Activated gamma-delta T cell (primary cell): ENCODE data around the gene KAT2A.

Experiments
- DNase-seq: peaks from one replicate; lab custom pipeline; 2025; lab: John Stamatoyannopoulos, UW

The KAT2A gene

DNA sequence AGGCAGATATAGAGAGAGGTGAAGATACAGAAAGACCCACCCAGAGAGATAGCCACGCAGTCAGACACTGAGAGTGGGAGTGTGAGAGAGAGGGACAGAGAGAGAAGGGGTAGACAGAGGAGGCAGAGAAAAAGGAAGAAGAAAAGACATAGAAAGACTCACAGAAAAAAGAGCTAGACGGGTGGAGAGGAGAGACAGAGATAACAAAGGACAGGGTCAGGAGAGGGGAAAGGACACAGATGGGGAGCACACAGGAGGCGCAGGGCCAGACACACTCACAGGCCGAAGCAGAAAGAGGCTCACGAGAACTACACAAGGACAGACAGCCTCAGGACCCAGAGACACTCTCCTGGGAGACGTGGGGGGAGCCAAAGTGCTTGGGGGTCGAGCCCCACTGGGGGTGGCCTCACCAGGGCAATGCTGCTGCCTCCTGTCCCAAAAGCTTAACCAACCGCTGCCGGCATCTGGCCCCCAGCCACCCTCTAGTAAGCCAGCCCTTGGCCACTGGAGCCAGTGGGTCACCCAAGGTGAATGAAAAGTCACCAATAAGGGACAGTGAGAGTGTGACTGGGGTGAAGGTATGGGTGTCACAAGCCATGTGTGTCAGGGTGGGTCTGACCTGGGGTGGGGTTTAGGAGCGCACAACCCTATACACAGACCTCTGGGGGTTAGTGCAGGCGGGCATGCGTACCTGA lies 26.6 kb downstream of the KAT2A start:
- no peak for DNase-seq

DNA sequence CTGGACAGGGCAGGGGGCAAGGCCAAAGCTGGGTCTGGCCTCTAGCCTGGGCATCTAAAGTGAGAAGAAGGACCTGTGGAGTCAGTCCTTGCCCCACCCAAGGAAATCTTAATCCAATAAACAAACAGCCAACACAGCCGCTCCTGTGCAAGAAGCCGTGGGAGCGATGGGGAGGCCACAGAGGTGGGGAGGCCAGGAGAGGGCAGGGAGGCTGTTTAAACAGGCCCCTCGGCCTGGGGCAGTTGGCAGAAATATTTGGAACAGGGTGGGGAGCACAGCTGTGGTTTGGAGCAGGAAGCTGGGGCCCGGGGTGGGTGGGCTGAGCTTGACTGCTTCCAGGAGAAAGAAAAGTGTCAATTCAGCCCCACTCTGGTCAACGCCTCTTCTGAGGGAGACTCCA lies 28.2 kb downstream of the KAT2A start:
- DNase-seq, result no peak

DNA sequence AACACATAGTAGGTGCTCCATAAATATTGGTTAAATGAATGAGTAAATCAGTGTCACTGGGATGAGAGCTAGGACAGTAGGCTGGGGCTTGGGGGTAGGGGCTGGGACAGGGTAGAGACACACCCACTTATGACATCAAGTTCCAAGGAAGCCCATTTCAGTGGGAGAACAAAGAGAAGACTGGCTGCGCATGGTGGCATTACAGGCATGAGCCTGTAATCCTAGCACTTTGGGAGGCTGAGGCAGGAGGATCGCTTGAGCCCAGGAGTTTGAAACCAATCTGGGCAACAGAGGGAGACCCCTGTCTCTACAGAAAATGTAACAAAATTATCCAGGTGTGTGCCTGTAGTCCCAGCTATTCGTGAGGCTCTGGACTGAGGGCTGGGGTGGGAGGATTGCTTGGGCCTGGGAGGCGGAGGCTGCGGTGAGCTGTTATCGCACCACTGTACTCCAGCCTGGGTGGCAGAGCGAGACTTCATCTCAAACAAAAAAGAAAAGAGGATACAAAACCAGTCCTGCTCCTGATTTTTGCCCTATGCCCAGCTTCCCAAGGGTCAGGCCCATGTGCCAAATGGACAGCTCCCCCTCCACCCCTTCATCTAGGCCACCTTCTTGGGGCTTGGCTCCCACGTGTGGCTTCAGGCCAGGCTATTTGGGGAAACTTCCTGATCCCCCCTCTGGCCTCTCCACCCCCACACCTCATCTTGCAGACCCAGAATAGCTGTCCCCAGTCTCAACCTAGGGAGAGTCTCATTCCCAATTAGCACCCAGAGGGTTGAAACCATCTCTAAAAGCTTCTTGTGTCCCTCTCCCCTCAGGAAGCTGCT lies 30.0 kb downstream of the KAT2A start:
- no peak for DNase-seq

DNA sequence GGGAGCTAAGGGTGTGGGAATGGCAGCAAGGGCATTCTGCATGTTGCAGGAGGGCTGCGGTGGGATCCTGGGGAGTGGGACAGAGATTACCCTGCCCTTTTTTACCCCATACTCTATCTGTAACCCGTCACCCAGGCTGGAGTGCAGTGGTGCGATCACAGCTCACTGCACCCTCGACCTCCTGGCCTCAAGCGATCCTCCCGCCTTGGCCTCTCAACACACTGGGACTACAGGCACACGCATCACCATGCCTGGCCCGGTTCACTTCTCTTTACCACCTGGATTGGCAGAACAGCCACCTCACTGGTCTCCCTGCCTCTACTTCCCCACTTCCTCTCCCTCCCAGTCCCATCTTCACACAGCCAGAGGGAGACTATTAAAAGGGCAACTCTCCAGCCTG lies 32.4 kb downstream of the KAT2A start:
- no peak for DNase-seq

DNA sequence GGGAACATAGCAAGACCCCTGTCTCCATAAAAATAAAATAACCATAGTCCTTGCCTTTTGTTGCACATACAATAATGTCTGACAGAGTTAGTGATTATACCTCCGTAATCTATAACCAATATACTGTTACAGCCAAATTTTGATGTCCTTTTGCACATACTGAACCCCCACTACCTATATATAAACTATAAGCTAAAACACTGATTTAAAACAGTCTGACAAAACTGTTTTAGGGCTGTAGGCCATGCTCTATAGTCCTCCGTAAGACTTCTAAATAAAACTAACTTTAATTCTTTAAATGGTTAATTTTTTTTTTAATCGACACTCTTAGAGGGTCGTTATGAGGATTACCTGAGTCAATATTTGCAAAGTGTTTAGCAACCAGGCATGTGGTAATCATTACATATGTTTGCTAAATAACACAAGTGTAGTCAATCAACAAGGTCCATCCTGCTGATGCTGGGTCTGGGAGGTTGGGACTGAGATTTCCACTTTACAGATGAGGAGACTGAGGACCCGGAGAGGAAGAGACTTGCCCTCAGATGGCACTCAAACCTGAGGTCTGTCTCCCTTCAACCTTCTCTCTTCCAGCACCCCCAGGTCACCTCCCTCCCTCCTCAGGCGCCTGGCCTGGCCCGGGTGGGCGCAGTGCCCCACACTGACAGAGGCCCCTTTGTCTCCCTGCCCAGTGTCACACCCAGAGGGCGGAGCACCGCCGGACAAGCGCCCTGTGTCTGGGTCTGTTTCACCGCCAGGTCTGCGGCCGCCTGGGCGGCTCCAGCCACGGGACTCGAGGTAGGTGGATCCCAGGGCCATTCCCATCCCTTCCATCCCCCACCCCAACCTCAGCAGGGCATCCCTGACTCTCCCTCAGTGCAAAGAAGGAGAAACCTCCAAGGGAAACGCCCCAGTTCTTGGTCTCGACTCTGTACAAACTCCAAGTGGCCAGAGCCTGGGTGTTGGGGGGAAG lies 33.1 kb downstream of the KAT2A start:
- no peak for DNase-seq

DNA sequence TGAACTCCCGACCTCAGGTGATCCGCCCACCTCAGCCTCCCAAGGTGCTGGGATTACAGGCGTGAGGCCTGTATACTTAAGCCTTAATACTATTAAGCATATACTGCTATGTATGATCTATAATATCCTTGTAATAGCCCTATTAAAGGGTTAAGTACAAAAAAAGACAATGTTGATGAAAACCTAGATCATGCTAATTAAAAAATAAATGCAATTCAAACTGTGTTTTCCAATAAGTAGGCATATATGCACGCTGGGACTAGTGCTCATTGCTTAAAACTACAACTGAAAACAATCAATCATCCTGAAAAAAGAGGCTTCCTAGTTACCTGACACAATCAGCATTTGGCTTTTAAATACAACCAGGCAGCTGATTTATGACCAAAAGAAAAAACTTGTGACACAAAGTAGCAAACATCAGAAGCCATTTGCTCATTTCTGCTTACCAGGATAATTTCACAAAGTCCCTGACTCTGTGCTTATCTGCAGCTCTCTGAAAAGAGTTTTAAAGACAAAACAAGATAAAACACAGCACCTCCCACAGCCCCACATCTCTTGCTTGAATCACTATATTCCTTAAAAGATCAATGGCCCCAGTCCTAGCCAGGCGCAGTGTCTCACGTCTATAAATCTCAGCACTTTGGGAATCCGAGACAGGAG lies 34.0 kb downstream of the KAT2A start:
- DNase-seq, result no peak

DNA sequence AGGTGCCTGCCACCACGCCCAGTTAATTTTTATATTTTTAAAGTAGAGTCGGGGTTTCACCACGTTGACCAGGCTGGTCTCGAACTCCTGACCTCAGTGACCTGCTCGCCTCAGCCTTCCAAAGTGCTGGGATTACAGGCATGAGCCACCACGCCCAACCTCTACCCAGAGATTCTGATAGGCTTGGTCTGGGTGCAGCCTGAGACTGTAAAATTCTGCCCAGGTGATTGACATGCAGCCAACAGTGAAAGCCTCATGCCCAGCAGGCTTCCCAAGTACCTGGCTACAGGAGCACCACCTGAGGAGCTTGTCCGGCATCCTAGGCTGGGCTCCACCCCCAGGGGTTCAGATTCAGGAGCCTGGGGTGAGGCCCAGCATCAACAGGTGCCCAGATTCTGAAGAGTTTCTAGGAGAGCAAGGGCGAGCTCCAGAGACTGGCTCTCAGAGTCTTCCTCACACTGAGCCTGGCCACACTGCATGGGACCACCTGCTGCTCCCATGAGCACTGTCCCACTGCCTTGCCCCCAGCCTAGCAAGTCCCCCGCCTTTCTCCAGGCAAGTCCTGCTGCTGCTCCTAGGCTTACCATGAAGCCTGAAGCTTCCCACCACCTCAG lies 39.5 kb downstream of the KAT2A start:
- DNase-seq, result no peak

DNA sequence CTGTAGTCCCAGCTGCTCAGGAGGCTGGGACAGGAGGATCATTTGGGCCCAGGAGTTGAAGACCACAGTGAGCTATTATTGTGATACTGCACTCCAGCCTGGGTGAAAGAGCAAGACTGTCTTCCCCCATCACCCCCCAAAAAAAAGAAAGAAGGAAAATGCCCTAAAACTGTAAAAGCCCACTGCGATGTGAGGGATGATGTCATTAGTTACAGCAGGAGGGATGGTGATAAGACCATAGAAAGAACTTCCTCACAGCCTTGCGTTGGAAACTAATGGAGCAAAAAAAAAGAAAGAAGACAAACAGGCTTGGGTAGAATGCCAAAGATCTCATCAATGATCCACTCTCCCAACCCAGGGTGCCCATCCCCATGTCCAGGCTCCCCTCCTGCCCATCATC lies 41.6 kb downstream of the KAT2A start:
- no peak for DNase-seq

DNA sequence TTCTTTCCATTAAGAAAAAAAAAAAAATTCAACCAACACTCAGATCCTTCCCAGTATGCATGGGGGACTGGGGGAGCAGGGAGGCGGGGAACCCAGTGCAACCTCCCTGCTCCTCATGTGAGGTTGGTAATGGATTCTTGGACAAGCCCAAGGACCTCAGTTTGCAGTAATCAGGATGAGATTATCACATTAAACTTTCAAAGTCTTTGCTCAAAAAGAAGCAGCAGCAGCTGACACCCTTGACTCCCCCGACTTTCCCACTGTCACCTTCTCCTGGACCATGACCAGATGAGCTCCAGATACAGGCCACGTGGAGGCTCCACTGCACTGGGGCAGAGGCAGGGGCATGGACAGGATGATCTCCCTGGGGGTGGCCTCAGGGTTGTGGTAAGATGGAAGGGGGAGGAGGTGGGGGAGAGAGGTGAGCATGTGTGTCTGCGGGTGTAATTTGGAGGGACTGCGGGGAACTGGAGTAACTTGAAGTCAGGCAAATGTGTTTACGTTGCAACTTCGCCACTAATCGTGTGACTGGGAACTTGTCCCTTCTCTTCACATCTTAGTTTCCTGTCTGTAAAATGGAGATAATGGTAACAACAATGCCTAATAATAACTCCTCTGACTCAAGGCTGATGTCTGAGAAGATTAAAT lies 42.6 kb downstream of the KAT2A start:
- no peak for DNase-seq

DNA sequence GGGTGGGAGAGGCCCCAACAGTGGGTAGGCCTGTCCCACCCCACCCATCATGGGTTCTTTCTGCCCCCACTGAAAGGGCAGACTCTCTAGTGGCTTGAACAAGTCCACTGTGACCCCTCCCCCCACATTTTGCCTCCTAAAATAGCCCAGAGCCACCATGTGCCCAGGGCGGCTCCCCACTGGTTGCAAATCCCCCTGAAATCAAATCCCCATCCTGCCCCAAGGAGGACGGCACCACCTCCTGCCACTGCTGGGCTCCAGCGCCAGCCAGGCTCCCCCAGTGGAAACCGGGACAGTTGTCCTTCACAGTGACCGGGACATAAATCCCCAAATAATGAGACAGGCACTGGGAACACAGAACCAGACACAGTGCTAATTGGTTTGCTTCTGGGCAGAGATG lies 43.4 kb downstream of the KAT2A start:
- DNase-seq, result no peak

DNA sequence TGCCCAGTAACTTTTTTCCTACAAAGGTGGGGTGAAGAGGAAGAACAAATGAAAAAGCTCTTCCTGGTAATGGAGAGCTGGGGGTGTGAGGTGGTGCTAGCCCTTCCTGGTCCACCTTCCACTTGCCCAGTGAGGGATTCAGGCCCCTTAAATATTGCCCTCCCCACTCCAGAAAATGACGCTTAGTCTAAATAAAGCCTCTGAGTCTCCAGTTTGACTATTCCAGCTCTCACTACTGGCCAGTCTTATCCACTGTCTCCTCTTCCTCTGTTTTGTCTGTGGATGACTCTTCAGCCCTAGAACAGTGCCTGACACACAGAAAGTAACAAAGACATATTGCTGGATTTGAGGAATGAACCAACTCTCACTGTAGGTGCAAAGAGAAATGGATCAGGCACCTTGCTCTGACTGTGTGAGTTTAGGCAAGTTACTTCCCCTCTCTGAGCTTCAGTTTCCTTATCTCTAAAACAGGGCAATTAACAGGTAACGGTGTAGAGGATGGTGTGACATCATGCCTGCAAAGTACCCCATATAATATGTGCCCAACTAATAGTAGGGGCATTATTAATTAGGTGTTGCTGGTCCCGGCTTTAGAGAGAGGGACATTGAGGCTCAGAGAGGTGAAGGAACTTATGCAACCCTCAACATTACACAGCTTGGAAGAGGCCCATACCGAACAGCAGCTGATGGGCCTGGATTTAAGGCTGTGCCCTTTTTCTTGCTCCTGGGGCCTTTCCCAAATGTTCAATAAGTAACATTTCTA lies 44.2 kb downstream of the KAT2A start:
- no peak for DNase-seq

DNA sequence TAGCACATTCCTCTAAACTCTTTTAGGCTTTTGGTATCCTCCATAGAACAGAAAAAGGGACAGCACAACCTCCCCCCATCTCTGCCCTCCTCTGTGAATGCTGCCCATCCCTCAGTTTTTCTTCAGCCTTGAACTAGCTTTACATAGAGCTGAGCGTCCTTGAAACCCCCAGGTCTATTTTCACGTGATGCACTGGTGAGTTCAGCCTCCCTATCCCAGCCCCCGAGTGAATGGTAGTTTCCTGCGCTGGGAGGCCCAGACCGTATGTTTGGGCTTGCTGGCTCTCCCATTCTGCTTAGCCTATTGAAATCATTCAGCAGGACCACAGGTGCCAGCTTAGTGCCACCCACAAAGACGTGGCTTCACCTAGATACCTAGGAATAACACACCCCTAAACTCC lies 45.4 kb downstream of the KAT2A start:
- no peak for DNase-seq

DNA sequence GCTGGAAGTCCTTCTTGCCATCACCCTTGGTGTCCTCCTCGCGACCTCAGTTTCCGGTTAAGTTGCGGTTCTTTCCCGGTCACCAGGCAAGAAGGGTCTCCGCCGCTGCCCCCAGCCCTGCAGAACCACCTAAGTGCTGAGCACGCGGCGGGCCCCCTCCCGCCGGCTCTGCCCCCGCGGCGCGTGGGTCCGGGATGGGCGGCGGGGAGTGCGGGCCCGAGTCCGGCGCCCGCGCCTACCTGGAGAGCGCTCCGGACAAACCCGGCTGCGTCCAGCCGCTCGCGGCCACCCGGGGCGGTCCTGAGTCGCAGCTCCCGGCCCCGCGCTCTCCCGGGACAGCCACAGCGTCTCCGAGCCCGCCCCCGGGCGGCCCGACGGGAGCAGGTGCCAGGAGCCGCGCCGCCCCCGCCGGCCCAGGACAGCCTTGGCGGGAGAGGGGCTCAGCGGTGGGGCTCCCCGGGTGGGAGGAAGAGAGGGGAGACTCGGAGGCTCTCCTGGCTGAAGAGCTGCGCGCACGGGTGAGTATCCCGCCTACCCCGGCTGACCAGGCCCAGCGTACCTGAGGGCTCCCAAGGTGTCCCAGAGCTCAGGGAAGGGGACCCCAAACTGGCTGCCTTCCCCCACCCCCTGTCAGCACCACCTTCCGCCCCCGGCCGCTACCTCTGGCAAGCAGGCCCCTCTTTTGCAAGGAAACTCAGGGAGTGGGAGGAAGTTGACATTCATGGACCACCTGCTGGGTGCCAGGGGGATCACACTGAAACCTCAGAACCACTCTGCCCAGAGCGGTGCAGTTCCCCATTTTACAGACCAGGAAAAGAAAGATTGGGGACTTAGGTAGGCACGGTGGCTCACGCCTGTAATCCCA lies 48.6 kb downstream of the KAT2A start:
- DNase-seq, result no peak

DNA sequence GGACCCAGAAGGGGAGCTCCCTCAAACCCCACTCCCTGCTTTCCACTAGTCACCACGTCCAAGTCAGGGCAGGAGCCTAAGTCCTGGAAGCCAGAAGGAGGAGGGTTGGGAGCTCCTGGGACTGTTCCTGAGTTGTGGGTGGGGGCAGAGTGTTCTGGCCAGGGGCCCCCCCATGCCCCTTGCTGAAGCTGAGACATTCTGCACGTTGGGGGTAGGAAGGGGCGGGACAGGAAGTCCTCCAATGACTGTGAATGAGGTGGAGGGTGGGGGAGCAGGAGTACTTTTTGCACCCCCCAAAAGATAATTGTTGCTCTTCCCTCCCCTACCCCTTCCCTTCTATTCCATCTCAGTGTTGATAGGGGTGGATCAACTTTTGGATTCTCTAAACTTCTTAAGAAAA lies 49.4 kb downstream of the KAT2A start:
- no peak for DNase-seq

DNA sequence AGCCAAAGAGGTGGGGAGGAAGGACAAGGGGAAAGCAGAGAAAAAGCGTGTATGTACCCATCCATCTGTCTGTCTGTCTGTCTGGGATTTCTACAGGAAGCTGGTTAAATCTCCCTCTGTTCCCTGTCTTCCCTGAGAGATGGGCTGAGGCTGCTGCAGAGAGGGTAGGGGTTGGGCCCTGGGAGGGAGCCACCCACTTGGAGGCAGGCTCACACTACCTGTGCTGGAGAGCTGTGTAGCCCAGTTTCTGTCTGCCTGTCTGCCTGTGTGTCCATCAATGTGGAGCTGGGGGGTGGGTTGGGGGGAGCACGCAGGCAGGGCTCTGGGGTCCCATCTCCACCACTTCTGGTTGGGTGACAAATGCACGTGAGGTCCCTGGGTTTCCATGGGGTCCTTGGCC lies 52.2 kb downstream of the KAT2A start:
- no peak for DNase-seq

DNA sequence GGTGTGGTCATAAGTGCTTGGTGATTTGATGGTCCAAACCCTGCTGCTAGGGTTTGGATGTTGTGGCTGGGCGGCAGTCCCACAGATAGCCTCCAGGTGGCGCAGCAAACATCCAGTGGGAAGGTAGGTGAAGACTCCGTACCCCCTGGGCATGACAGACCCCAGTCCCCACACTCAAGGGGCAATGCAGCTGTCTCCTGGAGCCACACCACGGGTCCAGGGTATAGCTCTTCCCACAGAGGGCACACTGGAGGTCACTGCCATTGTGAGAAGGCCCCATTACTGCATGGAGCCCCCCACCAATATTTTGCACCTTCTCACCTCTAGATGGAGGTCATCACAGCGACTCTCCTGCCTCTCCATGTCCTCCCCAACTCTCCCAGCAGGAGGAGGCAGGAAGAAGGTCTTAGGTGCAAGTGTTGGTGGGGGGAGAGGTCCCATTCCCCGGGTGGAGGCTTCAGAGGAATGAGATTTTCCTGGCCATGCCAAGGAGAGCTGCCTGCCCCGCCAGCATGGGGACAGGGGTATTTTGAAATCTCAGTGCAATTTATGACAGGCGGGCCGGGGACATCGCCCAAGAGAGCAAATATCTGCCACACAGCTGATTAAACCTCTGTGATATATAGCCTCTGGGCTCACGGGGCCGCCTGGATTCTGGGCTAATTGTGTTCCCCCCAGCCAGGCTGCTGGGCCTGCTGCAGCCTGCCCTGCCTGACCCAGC lies 53.6 kb downstream of the KAT2A start:
- DNase-seq, result no peak

DNA sequence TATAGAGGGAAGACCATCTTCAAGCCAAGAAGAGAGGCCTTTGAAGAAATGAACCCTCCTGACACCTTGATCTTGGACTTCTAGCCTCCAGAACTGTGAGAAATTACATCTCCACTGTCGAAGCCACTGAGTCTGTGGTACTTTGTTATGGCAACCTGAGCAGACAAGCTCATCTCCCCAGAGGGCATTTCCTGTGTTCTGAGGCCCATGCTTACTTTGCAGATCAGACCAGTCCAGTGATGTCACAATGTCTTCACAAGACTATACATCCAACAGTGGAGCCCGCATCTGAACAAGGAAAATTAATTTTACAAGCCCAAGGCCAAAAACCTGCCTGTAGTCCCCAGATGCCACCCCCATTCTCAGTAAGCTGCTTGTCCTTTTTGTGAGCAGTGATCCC lies 56.0 kb downstream of the KAT2A start:
- no peak for DNase-seq
